BE2C (cell line): ENCODE measurements around the gene CACNB4.
"Not testable (repeated sequence)": the region's sequence is repeated elsewhere in the genome, so short reads cannot be mapped to it uniquely, and the experiment has no call there.

Source experiments
- DNase-seq: peaks from one replicate; pipeline ENCODE4 v3.0.0-alpha.2; 2020
- H3K27me3 ChIP-seq: fragments of 250-450 bp; sonication (Bioruptor Pico); 2 replicates; pipeline ENCODE4 v1.5.1; 2020; ENCODE audit warnings: mild to moderate bottlenecking
- H3K36me3 ChIP-seq: fragments of 250-450 bp; sonication (Bioruptor Pico); 2 replicates; pipeline ENCODE4 v1.5.1; 2020; ENCODE audit warnings: mild to moderate bottlenecking
- H3K4me1 ChIP-seq: fragments of 250-450 bp; sonication (Bioruptor Pico); 2 replicates; pipeline ENCODE4 v1.5.1; 2020
- H3K4me3 ChIP-seq: 2 replicates; pipeline ENCODE4 v1.5.1; 2011; ENCODE audit warnings: low read depth, low read length
- H3K9me3 ChIP-seq: fragments of 250-450 bp; sonication (Bioruptor Pico); 2 replicates; pipeline ENCODE4 v1.5.1; 2020
- TF ChIP-seq, protein P1 (sequence below): IDR thresholded peaks from 2 replicates; pipeline ENCODE4 v1.5.1; 2012; ENCODE audit warnings: mild to moderate bottlenecking, low read depth, low read length

The CACNB4 gene

DNA sequence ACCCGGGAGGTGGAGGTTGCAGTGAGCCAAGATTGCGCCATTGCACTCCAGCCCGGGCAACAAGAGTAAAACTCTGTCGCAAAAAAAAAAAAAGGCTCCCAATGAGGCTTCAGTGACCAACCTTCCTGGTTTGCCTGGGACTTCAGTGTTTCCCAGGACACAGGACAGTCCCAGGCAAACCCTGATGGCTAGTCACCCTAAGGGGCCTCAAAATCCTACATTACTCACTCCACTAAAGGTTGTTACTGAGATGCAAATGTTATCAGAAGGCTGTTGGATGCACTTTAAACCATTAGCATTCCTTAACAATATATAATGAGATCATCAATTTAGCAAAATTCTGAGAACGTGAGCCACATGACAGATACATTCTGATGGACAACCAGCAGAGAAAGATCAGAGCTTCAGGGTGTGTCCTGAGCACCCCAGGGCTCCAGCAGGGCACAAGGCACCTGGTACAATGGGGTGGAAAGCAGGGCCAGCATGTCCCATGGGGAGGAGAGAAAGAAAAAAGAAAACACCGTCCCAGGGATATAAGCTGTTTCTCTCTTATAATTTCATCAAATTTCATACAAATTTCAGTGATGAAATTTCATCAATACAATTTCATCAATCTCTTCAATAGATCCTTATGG is 152.5 kb downstream of the CACNB4 start:
- Histone ChIP-seq H3K27me3 (no peaks in the 10 kb centered on the region), H3K9me3 (no peaks in the 10 kb centered on the region), H3K4me1 (no peaks in the 10 kb centered on the region), H3K36me3 (no peaks in the 10 kb centered on the region), H3K4me3 (no peak overlapping the region)
- DNase-seq, result no peak
- TF ChIP-seq, protein P1, sequence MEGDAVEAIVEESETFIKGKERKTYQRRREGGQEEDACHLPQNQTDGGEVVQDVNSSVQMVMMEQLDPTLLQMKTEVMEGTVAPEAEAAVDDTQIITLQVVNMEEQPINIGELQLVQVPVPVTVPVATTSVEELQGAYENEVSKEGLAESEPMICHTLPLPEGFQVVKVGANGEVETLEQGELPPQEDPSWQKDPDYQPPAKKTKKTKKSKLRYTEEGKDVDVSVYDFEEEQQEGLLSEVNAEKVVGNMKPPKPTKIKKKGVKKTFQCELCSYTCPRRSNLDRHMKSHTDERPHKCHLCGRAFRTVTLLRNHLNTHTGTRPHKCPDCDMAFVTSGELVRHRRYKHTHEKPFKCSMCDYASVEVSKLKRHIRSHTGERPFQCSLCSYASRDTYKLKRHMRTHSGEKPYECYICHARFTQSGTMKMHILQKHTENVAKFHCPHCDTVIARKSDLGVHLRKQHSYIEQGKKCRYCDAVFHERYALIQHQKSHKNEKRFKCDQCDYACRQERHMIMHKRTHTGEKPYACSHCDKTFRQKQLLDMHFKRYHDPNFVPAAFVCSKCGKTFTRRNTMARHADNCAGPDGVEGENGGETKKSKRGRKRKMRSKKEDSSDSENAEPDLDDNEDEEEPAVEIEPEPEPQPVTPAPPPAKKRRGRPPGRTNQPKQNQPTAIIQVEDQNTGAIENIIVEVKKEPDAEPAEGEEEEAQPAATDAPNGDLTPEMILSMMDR, result no peak

DNA sequence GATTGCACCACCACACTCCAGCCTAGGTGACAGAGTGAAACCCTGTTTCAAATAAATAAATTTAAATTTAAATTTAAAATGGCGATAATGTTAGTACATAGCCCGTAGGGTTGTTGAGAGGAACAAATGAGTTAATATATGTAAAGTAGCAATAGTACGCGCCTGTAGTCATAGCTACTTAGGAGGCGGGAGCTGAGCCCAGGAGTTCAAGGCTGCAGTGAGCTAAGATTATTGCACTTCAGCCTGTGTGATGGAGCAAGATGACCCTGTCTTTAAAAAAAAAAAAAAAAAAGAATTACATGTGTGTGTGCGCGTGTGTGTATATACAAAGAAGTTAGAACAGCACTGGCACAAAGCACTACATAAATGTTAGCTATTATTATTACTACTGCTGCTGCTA is 153.2 kb downstream of the CACNB4 start:
- DNase-seq, result no peak
- TF ChIP-seq, protein P1, result no peak
- Histone ChIP-seq H3K36me3 (no peaks in the 10 kb centered on the region), H3K27me3 (no peaks in the 10 kb centered on the region), H3K4me1 (no peaks in the 10 kb centered on the region), H3K9me3 (no peaks in the 10 kb centered on the region), H3K4me3 (no peak overlapping the region)

DNA sequence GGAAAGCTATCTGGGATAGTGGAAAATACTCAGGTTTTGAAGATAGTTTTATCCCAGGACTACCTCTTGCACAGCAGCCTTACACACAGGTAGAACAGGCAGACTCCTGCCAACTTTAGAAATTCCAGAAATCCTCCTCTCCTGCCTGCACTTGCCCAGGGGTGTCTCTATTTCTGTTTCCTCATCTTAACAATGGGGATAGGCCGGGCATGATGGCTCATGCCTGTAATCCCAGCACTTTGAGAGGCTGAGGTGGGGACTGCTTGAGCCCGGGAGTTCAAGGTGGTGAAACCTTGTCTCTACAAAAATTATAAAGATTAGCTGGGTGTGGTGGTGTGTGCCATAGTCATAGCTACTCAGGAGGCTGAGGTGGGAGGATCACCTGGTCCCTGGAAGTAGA is 153.7 kb downstream of the CACNB4 start:
- Histone ChIP-seq H3K36me3 (no peaks in the 10 kb centered on the region), H3K27me3 (no peaks in the 10 kb centered on the region), H3K4me3 (no peak overlapping the region), H3K9me3 (no peaks in the 10 kb centered on the region), H3K4me1 (no peaks in the 10 kb centered on the region)
- DNase-seq, result no peak
- TF ChIP-seq, protein P1, result no peak

DNA sequence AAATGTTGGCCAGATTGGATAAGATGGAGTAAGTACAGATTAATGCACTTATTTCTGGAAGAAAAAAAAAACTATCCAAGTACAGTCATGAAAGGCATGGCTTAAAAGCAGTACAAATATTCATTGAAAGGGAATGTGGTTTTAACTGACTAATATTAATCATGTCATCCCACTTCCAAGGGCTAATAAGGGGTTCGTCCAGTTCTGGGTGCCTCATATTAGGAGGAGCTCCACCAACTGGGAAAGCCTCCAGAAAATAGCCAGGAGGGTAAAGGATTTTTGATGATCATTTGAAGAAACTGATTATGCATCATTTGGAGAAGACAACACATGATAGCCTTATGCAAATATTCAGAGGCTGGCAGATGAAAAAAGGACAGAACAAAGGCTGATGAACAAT is 155.4 kb downstream of the CACNB4 start:
- no peak overlapping the region for H3K4me3 ChIP-seq
- no peaks in the 10 kb centered on the region for H3K4me1 ChIP-seq
- no peaks in the 10 kb centered on the region for H3K36me3 ChIP-seq
- no peaks in the 10 kb centered on the region for H3K9me3 ChIP-seq
- TF ChIP-seq, protein P1, result no peak
- H3K27me3 ChIP-seq, result no peaks in the 10 kb centered on the region
- no peak for DNase-seq

DNA sequence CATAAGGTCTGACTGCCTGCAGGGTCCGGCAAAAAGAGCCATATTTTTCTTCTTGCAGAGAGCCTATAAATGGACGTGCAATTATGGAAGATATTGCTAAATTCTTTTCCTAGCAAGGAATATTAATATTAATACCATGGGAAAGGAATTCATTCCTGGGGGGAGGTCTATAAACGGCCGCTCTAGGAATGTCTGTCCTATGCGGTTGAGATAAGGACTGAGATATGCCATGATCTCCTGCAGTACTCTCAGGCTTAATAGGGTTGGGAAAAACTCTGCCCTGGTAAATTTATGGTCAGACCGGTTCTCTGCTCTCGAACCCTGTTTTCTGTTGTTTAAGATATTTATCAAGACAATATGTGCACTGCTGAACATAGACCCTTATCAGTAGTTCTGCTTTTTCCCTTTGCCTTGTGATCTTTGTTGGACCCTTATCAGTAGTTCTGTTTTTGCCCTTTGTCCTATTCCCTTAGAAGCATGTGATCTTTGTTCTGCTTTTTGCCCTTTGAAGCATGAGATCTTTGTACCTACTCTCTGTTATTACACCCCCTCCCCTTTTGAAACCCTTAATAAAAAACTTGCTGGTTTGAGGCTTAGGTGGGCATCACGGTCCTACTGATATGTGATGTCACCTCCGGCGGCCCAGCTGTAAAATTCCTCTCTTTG is 156.2 kb downstream of the CACNB4 start:
- H3K4me3 ChIP-seq, H3K36me3 ChIP-seq, H3K27me3 ChIP-seq, H3K9me3 ChIP-seq, DNase-seq, H3K4me1 ChIP-seq: not testable (repeated sequence)

DNA sequence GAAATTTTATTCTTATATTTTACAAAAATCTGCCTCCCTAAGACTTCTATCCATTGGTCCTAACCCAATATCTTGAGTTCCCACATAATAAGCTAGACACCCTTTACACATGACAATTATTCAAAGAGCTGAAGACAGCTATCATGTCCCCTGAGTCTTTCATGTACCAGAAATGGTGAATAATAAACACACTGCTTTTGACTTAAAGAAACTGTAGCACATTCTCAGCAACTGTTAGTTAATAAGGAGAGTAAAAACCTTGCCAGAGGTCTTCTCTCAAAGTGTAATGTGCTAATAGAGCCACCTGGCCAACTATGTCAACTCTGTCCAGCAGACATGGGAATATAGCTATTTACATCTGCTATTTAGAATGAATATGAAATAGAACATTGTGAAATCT is 160.9 kb downstream of the CACNB4 start:
- Histone ChIP-seq H3K36me3 (no peaks in the 10 kb centered on the region), H3K4me3 (no peak overlapping the region), H3K4me1 (no peaks in the 10 kb centered on the region), H3K9me3 (no peaks in the 10 kb centered on the region), H3K27me3 (no peaks in the 10 kb centered on the region)
- DNase-seq, result no peak
- TF ChIP-seq, protein P1, result no peak
